OCI-LY1 (cell line): ENCODE data around the gene GSG1L.

ENCODE experiments used
- H2AFZ ChIP-seq: fragments of 200-600 bp; sonication (generic), shearing (Covaris generic); 2 replicates; pipeline ENCODE4 v1.6.0; 2014; ENCODE audit warnings: antibody characterized with exemption, mild to moderate bottlenecking, low read length
- H3F3A ChIP-seq: fragments of 200-600 bp; sonication (generic), shearing (Covaris generic); 2 replicates; pipeline ENCODE4 v1.6.0; 2014; ENCODE audit warnings: mild to moderate bottlenecking, antibody characterized with exemption, low read length, moderate library complexity; ENCODE audit not compliant: insufficient read depth
- H3K27ac ChIP-seq: fragments of 200-600 bp; sonication (generic); 2 replicates; pipeline ENCODE4 v1.5.1; 2014; ENCODE audit warnings: low read length, mixed run types, mild to moderate bottlenecking, low read depth; ENCODE audit not compliant: poor library complexity, severe bottlenecking
- H3K27me3 ChIP-seq: fragments of 200-600 bp; sonication (generic); 2 replicates; pipeline ENCODE4 v1.6.0; 2014; ENCODE audit warnings: antibody characterized with exemption, mild to moderate bottlenecking, low read length, moderate library complexity; ENCODE audit not compliant: insufficient read depth
- H3K36me3 ChIP-seq: fragments of 200-600 bp; sonication (generic); 2 replicates; pipeline ENCODE4 v1.6.1; 2014; ENCODE audit warnings: mild to moderate bottlenecking, antibody characterized with exemption, low read length, moderate library complexity, mixed read lengths; ENCODE audit not compliant: insufficient read depth
- H3K4me1 ChIP-seq: fragments of 200-600 bp; sonication (generic); 2 replicates; pipeline ENCODE4 v1.5.1; 2014; ENCODE audit warnings: mild to moderate bottlenecking, low read length, moderate library complexity; ENCODE audit not compliant: insufficient read depth, severe bottlenecking
- H3K4me2 ChIP-seq: fragments of 200-600 bp; sonication (generic), shearing (Covaris generic); 2 replicates; pipeline ENCODE4 v1.6.1; 2014; ENCODE audit warnings: low read length
- H3K4me3 ChIP-seq: fragments of 200-600 bp; sonication (generic); 2 replicates; pipeline ENCODE4 v1.5.1; 2014; ENCODE audit warnings: low read length, low read depth, mild to moderate bottlenecking, mixed read lengths; ENCODE audit not compliant: poor library complexity, severe bottlenecking
- H3K79me2 ChIP-seq: fragments of 200-600 bp; shearing (Covaris generic); 2 replicates; pipeline ENCODE4 v1.6.1; 2016; ENCODE audit warnings: mixed run types, low read length, mixed read lengths; ENCODE audit not compliant: insufficient read depth
- H3K9ac ChIP-seq: fragments of 200-600 bp; sonication (generic), shearing (Covaris generic); 2 replicates; pipeline ENCODE4 v1.6.1; 2014; ENCODE audit warnings: mild to moderate bottlenecking, low read length, mixed read lengths
- H3K9me2 ChIP-seq: fragments of 200-600 bp; sonication (generic), shearing (Covaris generic); 2 replicates; pipeline ENCODE4 v1.6.1; 2014; ENCODE audit warnings: low read depth, mild to moderate bottlenecking, low read length, mixed read lengths
- H3K9me3 ChIP-seq: fragments of 200-600 bp; shearing (Covaris generic); 2 replicates; pipeline ENCODE4 v1.6.1; 2014; ENCODE audit warnings: low read length, mixed read lengths
- H4K20me1 ChIP-seq: fragments of 200-600 bp; sonication (generic), shearing (Covaris generic); 2 replicates; pipeline ENCODE4 v1.6.0; 2016; ENCODE audit warnings: mild to moderate bottlenecking, low read length; ENCODE audit not compliant: insufficient read depth
- CTCF ChIP-seq: fragments of 200-600 bp; sonication (generic), shearing (Covaris generic); IDR thresholded peaks from 2 replicates; pipeline ENCODE4 v1.5.1; 2017; ENCODE audit warnings: mild to moderate bottlenecking, antibody characterized with exemption, low read length, moderate library complexity, mixed read lengths
- EZH2 ChIP-seq: fragments of 200-600 bp; sonication (generic), shearing (Covaris generic); IDR thresholded peaks from 2 replicates; pipeline ENCODE4 v1.8.0; 2017; ENCODE audit warnings: borderline replicate concordance, mixed run types, mild to moderate bottlenecking, antibody characterized with exemption, low read length, moderate library complexity, mixed read lengths

GSG1L gene

DNA sequence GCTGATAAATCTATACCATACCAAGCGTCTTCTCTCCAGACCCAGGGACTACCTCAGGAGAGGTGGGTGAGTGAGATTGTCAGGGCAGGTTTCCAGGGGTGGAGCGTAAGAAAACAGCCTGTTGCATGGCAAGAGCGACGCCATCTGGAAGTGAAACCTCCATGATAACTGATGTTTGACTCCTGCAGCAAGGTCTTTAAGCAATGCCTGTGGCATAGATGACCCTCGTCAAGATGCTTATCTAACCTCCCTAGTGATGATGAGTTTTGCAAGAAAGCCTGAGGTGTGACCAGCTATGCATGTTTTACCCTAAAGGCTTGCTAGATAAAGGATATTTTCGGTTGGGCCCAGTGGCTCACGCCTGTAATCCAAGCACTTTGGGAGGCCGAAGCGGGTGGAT, 71.6 kb downstream of the GSG1L start:
- Histone ChIP-seq H3K36me3 (no peaks in the 10 kb centered on the region), H3F3A (no peaks in the 10 kb centered on the region), H4K20me1 (no peaks in the 10 kb centered on the region), H3K9ac (no peak overlapping the region), H3K79me2 (no peaks in the 10 kb centered on the region), H3K4me1 (no peaks in the 10 kb centered on the region), H3K9me2 (no peaks in the 10 kb centered on the region), H3K27ac (no peak overlapping the region), H3K9me3 (no peaks in the 10 kb centered on the region), H3K27me3 (no peaks in the 10 kb centered on the region), H3K4me3 (no peak overlapping the region), H3K4me2 (no peak overlapping the region), H2AFZ (no peak overlapping the region)
- no peak for TF ChIP-seq CTCF

GRCh38 chr16:27985981-27986380, 77.5 kb downstream of the GSG1L start:
- Histone ChIP-seq H3F3A (no peaks in the 10 kb centered on the region), H3K9me3 (no peaks in the 10 kb centered on the region), H3K36me3 (no peaks in the 10 kb centered on the region), H4K20me1 (no peaks in the 10 kb centered on the region), H3K4me3 (no peak overlapping the region), H2AFZ (no peak overlapping the region), H3K27ac (no peak overlapping the region), H3K4me2 (no peak overlapping the region), H3K79me2 (no peaks in the 10 kb centered on the region), H3K4me1 (no peaks in the 10 kb centered on the region), H3K9me2 (no peaks in the 10 kb centered on the region), H3K27me3 (no peaks in the 10 kb centered on the region), H3K9ac (no peak overlapping the region)
- TF ChIP-seq EZH2 (no peak), CTCF (no peak)

DNA sequence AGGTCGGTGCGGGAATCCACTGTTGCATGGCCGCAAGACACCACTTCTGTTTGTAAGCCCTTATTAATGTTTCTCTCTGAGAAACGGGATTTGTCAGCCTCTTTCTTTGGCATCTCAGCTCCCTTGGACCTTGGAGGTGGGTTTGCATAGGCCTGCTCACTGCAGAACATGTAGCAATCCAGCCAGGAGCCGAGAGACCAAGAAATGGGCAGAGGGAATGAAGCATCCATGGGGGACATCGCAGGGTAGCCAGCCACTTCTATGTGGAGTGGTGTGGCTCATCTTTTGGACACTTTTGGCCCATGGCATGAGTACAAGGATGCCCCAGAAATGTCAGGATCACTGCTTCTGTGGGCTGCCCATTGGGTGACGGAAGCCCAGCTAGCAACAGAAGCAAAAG, 79.4 kb downstream of the GSG1L start:
- Histone ChIP-seq H3K27ac (no peak overlapping the region), H3K27me3 (no peaks in the 10 kb centered on the region), H3K79me2 (no peaks in the 10 kb centered on the region), H3K4me3 (no peak overlapping the region), H2AFZ (no peak overlapping the region), H3K36me3 (no peaks in the 10 kb centered on the region), H3F3A (no peaks in the 10 kb centered on the region), H4K20me1 (no peaks in the 10 kb centered on the region), H3K9ac (no peak overlapping the region), H3K4me2 (no peak overlapping the region), H3K4me1 (no peaks in the 10 kb centered on the region), H3K9me3 (no peaks in the 10 kb centered on the region), H3K9me2 (no peaks in the 10 kb centered on the region)
- TF ChIP-seq EZH2 (no peak), CTCF (no peak)
